IMR-90 (cell line): Measurements from ENCODE around the gene DCUN1D2. TPM values are rescaled to one million over a fixed set of nuclear protein-coding genes. Genes with fewer than 3 reads are reported as not detected.

Experiments used
- ATAC-seq: fragments of 200-7000 bp; cut with Tn5 transposase; 2 replicates; pipeline ENCODE4 v1.9.1; 2020; ENCODE audit warnings: low read depth, mild to moderate bottlenecking, moderate library complexity
- BruUV-seq: library from RNA; stranded (reverse); fragments of 400-500 nt; replicated peaks from 2 replicates; lab custom pipeline; 2021; lab: Mats Ljungman, UMichigan
- CTCF ChIA-PET: fragments of 300-600 bp; formaldehyde crosslinking; extraction: SDS; loops from one replicate; lab custom pipeline; 2021; ENCODE audit warnings: antibody characterized with exemption; lab: Yijun Ruan, JAX
- POLR2A ChIA-PET: fragments of 300-600 bp; sonication (Branson Sonifier 250); formaldehyde crosslinking; loops from one replicate; lab custom pipeline; 2022; ENCODE audit warnings: antibody characterized with exemption; ENCODE audit not compliant: unreplicated experiment; lab: Charles Lee
- DNase-seq: peaks from one replicate; pipeline ENCODE4 v3.0.0; 2013
- H2AFZ ChIP-seq: replicated peaks from 2 replicates; pipeline ENCODE3; 2013; ENCODE audit warnings: low read length, mild to moderate bottlenecking; ENCODE audit not compliant: poor library complexity
- H2AK5ac ChIP-seq: 2 replicates; pipeline ENCODE4 v1.6.1; 2013; ENCODE audit warnings: low read depth, low read length, inconsistent platforms
- H2AK9ac ChIP-seq: replicated peaks from 2 replicates; pipeline ENCODE3; 2013; ENCODE audit warnings: mild to moderate bottlenecking, low read depth, low read length, moderate library complexity; ENCODE audit not compliant: poor library complexity
- H2BK120ac ChIP-seq: 2 replicates; pipeline ENCODE4 v1.6.1; 2013; ENCODE audit warnings: low read depth, low read length, inconsistent platforms
- H2BK15ac ChIP-seq: 3 replicates; pipeline ENCODE4 v1.6.1; 2013; ENCODE audit warnings: low read depth, low read length, inconsistent platforms
- H2BK20ac ChIP-seq: 2 replicates; pipeline ENCODE4 v1.6.1; 2013; ENCODE audit warnings: low read depth, mild to moderate bottlenecking, inconsistent platforms, low read length, moderate library complexity
- H2BK5ac ChIP-seq: 2 replicates; pipeline ENCODE4 v1.6.1; 2013; ENCODE audit warnings: mild to moderate bottlenecking, low read depth, low read length, inconsistent platforms; ENCODE audit not compliant: poor library complexity, severe bottlenecking
- H3K14ac ChIP-seq: replicated peaks from 2 replicates; pipeline ENCODE4 v1.6.1; 2013; ENCODE audit warnings: low read depth, low read length, inconsistent platforms
- H3K18ac ChIP-seq: 2 replicates; pipeline ENCODE4 v1.6.1; 2013; ENCODE audit warnings: low read depth, low read length, control low read depth
- H3K23ac ChIP-seq: 2 replicates; pipeline ENCODE4 v1.6.1; 2013; ENCODE audit warnings: low read depth, low read length, inconsistent platforms
- H3K27ac ChIP-seq: 2 replicates; pipeline ENCODE4 v1.5.1; 2013; ENCODE audit warnings: mild to moderate bottlenecking, control low read depth, low read length; ENCODE audit not compliant: insufficient read depth
- H3K27me3 ChIP-seq: 2 replicates; pipeline ENCODE4 v1.6.1; 2013; ENCODE audit warnings: low read length; ENCODE audit not compliant: control insufficient read depth, insufficient read depth
- H3K36me3 ChIP-seq: 2 replicates; pipeline ENCODE4 v1.6.1; 2013; ENCODE audit warnings: low read length, mixed read lengths; ENCODE audit not compliant: control insufficient read depth, insufficient read depth
- H3K4ac ChIP-seq: 2 replicates; pipeline ENCODE4 v1.6.1; 2013; ENCODE audit warnings: low read depth, low read length, inconsistent platforms
- H3K4me1 ChIP-seq: 2 replicates; pipeline ENCODE4 v1.6.1; 2013; ENCODE audit warnings: low read length, mixed read lengths; ENCODE audit not compliant: control insufficient read depth, insufficient read depth
- H3K4me2 ChIP-seq: 2 replicates; pipeline ENCODE4 v1.6.1; 2013; ENCODE audit warnings: low read depth, mild to moderate bottlenecking, control low read depth, low read length, moderate library complexity
- H3K4me3 ChIP-seq: 2 replicates; pipeline ENCODE4 v1.5.1; 2013; ENCODE audit warnings: low read depth, mild to moderate bottlenecking, control low read depth, low read length, moderate library complexity; ENCODE audit not compliant: insufficient read depth
- H3K56ac ChIP-seq: 2 replicates; pipeline ENCODE4 v1.6.1; 2013; ENCODE audit warnings: low read length, inconsistent platforms; ENCODE audit not compliant: insufficient read depth; ENCODE audit errors: extremely low read depth
- H3K79me1 ChIP-seq, 2 experiments: 2 replicates each; pipeline ENCODE4 v1.6.1; 2013; ENCODE audit warnings: low read length in 2 of 2, inconsistent platforms in 1 of 2, low read depth in 1 of 2
- H3K9ac ChIP-seq: 2 replicates; pipeline ENCODE4 v1.6.1; 2013; ENCODE audit warnings: low read depth, low read length, control low read depth
- H3K9me1 ChIP-seq: 2 replicates; pipeline ENCODE4 v1.6.1; 2013; ENCODE audit warnings: low read length, inconsistent platforms; ENCODE audit not compliant: insufficient read depth
- H3K9me3 ChIP-seq: 2 replicates; pipeline ENCODE4 v1.6.1; 2013; ENCODE audit warnings: low read length; ENCODE audit not compliant: control insufficient read depth, insufficient read depth
- H4K20me1 ChIP-seq: 2 replicates; pipeline ENCODE4 v1.6.1; 2013; ENCODE audit warnings: low read length, inconsistent platforms; ENCODE audit not compliant: insufficient read depth
- H4K5ac ChIP-seq: 2 replicates; pipeline ENCODE4 v1.6.1; 2013; ENCODE audit warnings: mild to moderate bottlenecking, low read depth, low read length, control low read depth
- H4K8ac ChIP-seq, 2 experiments: 2 replicates each; pipeline ENCODE4 v1.6.1; 2013; ENCODE audit warnings: low read depth in 2 of 2, low read length in 2 of 2, control low read depth in 1 of 2, inconsistent platforms in 1 of 2
- H4K91ac ChIP-seq: 2 replicates; pipeline ENCODE4 v1.6.1; 2013; ENCODE audit warnings: low read depth, low read length, inconsistent platforms; ENCODE audit not compliant: insufficient read depth
- BHLHE40 ChIP-seq: fragments of 150-350 bp; IDR thresholded peaks from 2 replicates; pipeline ENCODE4 v1.6.1; 2016; ENCODE audit warnings: mild to moderate bottlenecking, low read depth, low read length
- CEBPB ChIP-seq: IDR thresholded peaks from 2 replicates; pipeline ENCODE4 v1.6.1; 2012; ENCODE audit warnings: low read depth, low read length, improper control_type of control experiment
- CHD1 ChIP-seq: IDR thresholded peaks from 2 replicates; pipeline ENCODE4 v1.6.1; 2012; ENCODE audit warnings: low read depth, low read length, improper control_type of control experiment
- MAFK ChIP-seq: IDR thresholded peaks from 2 replicates; pipeline ENCODE4 v1.6.1; 2012; ENCODE audit warnings: low read depth, low read length, improper control_type of control experiment
- MAZ ChIP-seq: IDR thresholded peaks from 2 replicates; pipeline ENCODE4 v1.6.1; 2012; ENCODE audit warnings: low read depth, mild to moderate bottlenecking, low read length, improper control_type of control experiment, moderate library complexity, borderline replicate concordance
- NFE2L2 ChIP-seq: fragments of 150-350 bp; IDR thresholded peaks from 2 replicates; pipeline ENCODE4 v1.6.1; 2016; ENCODE audit warnings: low read depth, mild to moderate bottlenecking, low read length
- POLR2A ChIP-seq: IDR thresholded peaks from 2 replicates; pipeline ENCODE4 v1.6.1; 2012; ENCODE audit warnings: mild to moderate bottlenecking, low read depth, low read length
- RAD21 ChIP-seq: IDR thresholded peaks from 2 replicates; pipeline ENCODE4 v1.6.1; 2012; ENCODE audit warnings: low read length, improper control_type of control experiment
- RCOR1 ChIP-seq: IDR thresholded peaks from 2 replicates; pipeline ENCODE4 v1.6.1; 2012; ENCODE audit warnings: mild to moderate bottlenecking, low read length, improper control_type of control experiment; ENCODE audit not compliant: insufficient replicate concordance
- SMC3 ChIP-seq: fragments of 150-350 bp; IDR thresholded peaks from 2 replicates; pipeline ENCODE4 v1.6.1; 2016; ENCODE audit warnings: low read depth, mild to moderate bottlenecking, antibody characterized with exemption, low read length, moderate library complexity
- WGBS, 2 experiments: methylation state at CpG; one replicate each; pipeline versions ENCODE4 v1.1.5 to v1.1.7; 2013; ENCODE audit warnings: missing lambda C conversion rate in 2 of 2; ENCODE audit not compliant: insufficient read length in 1 of 2; ENCODE audit errors: extremely low coverage in 2 of 2; 5-methylcytosine and 5-hydroxymethylcytosine counted together
- dilution Hi-C: fragments of 300-500 bp; cut with HindIII; formaldehyde crosslinking; loops from one replicate; pipeline ENCODE4 v1.14.3; 2018; ENCODE audit warnings: low sequenced_read_pairs; ENCODE audit not compliant: unreplicated experiment
- in situ Hi-C: fragments of 300-500 bp; cut with MboI; formaldehyde crosslinking; loops from 3 replicates; pipeline ENCODE4 v1.14.3; 2019; ENCODE audit warnings: low sequenced_read_pairs, inconsistent platforms, mixed read lengths
- intact Hi-C: fragments of 100-400 bp; cut with micrococcal nuclease; formaldehyde crosslinking; loops from 2 replicates; pipeline ENCODE4 v1.10.0; 2022
- polyA plus RNA-seq, 3 experiments: library from polyadenylated mRNA; depleted of rRNA; stranded (reverse); fragments of >200 nt; gene quantifications; 2 replicates each; pipeline ENCODE4 v1.2.3, GENCODE V29; 2012; ENCODE audit warnings: low replicate concordance in 1 of 3
- total RNA-seq: library from RNA; depleted of rRNA; stranded (reverse); fragments of >200 nt; gene quantifications from 2 replicates; pipeline ENCODE4 v1.2.3, GENCODE V29; 2012
- TF ChIP-seq, protein P1 (sequence below): fragments of 150-350 bp; IDR thresholded peaks from 2 replicates; pipeline ENCODE4 v1.6.1; 2017; ENCODE audit warnings: mild to moderate bottlenecking, antibody characterized with exemption, low read length, low read depth
- TF ChIP-seq, protein P2 (sequence below): conservative IDR thresholded peaks from 2 replicates; pipeline ENCODE4 v1.5.1; 2012; ENCODE audit warnings: mild to moderate bottlenecking, low read depth, low read length, improper control_type of control experiment
- TF ChIP-seq, protein P3 (sequence below): fragments of 150-350 bp; IDR thresholded peaks from 2 replicates; pipeline ENCODE4 v1.6.1; 2016; ENCODE audit warnings: low read depth, mild to moderate bottlenecking, low read length, moderate library complexity, borderline replicate concordance

The DCUN1D2 gene
- total and polyA plus RNA-seq, 2 of the 4 experiments (the other 2 are of a cell fraction), result 8.1 to 11.5 TPM

DNA sequence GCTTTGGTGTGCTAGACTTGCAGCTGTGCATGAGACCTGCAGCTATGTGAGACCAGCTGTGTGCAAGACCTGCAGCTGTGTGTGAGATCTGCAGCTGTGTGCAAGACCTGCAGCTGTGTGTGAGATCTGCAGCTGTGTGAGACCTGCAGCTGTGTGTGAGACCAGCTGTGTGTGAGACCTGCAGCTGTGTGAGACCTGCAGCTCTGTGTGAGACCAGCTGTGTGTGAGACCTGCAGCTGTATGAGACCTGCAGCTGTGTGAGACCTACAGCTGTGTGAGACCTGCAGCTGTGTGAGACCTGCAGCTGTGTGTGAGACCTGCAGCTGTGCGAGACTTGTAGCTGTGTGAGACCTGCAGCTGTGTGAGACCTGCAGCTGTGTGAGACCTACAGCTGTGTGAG, 6.7 kb upstream of the DCUN1D2 start:
- no peaks in the 10 kb centered on the region for H3K27me3 ChIP-seq
- H3K9ac ChIP-seq, result no peak overlapping the region
- no peak overlapping the region for H3K18ac ChIP-seq
- POLR2A ChIA-PET, result no interaction called here
- TF ChIP-seq, protein P1, sequence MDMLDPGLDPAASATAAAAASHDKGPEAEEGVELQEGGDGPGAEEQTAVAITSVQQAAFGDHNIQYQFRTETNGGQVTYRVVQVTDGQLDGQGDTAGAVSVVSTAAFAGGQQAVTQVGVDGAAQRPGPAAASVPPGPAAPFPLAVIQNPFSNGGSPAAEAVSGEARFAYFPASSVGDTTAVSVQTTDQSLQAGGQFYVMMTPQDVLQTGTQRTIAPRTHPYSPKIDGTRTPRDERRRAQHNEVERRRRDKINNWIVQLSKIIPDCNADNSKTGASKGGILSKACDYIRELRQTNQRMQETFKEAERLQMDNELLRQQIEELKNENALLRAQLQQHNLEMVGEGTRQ, result no peak
- TF ChIP-seq POLR2A (no peak), CEBPB (no peak), RAD21 (no peak), SMC3 (no peak), MAZ (no peak), NFE2L2 (no peak), MAFK (no peak), CHD1 (no peak), BHLHE40 (no peak), RCOR1 (no peak)
- TF ChIP-seq, protein P2, sequence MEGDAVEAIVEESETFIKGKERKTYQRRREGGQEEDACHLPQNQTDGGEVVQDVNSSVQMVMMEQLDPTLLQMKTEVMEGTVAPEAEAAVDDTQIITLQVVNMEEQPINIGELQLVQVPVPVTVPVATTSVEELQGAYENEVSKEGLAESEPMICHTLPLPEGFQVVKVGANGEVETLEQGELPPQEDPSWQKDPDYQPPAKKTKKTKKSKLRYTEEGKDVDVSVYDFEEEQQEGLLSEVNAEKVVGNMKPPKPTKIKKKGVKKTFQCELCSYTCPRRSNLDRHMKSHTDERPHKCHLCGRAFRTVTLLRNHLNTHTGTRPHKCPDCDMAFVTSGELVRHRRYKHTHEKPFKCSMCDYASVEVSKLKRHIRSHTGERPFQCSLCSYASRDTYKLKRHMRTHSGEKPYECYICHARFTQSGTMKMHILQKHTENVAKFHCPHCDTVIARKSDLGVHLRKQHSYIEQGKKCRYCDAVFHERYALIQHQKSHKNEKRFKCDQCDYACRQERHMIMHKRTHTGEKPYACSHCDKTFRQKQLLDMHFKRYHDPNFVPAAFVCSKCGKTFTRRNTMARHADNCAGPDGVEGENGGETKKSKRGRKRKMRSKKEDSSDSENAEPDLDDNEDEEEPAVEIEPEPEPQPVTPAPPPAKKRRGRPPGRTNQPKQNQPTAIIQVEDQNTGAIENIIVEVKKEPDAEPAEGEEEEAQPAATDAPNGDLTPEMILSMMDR, result no peak
- TF ChIP-seq, protein P3, sequence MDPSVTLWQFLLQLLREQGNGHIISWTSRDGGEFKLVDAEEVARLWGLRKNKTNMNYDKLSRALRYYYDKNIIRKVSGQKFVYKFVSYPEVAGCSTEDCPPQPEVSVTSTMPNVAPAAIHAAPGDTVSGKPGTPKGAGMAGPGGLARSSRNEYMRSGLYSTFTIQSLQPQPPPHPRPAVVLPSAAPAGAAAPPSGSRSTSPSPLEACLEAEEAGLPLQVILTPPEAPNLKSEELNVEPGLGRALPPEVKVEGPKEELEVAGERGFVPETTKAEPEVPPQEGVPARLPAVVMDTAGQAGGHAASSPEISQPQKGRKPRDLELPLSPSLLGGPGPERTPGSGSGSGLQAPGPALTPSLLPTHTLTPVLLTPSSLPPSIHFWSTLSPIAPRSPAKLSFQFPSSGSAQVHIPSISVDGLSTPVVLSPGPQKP, result no peak
- H3K14ac ChIP-seq, result no peak overlapping the region
- no peak overlapping the region for H2BK15ac ChIP-seq
- peaks cover 53 to 76% of the 10 kb centered on the region in 2 experiments for H3K79me1 ChIP-seq
- no peak overlapping the region; the same call in 1 of the 2 replicates for H3K4me2 ChIP-seq
- no peak overlapping the region for H3K4me3 ChIP-seq
- H2BK20ac ChIP-seq, result no peak overlapping the region
- intact Hi-C loops, result no loop called here
- H3K9me3 ChIP-seq, result no peaks in the 10 kb centered on the region
- BruUV-seq, result no TSS peak
- no peak overlapping the region for H3K23ac ChIP-seq
- DNase-seq, result peak; percentile 21
- H2AFZ ChIP-seq, result no peak overlapping the region
- H4K5ac ChIP-seq, result no peak overlapping the region
- 78% methylated on average over 1 of the region's 1 CpG; no CpG with 5 or more reads in 1 of the 2 experiments for WGBS, 2 experiments
- no peak overlapping the region for H2AK5ac ChIP-seq
- H3K56ac ChIP-seq, result no peak overlapping the region
- peaks cover 55% of the 10 kb centered on the region for H4K20me1 ChIP-seq
- H3K9me1 ChIP-seq, result peaks cover 33% of the 10 kb centered on the region
- no peak overlapping the region for H4K8ac ChIP-seq
- ATAC-seq, result no peak
- peaks cover 20% of the 10 kb centered on the region for H3K4me1 ChIP-seq
- CTCF ChIA-PET, result no interaction called here
- H3K36me3 ChIP-seq, result peaks cover 54% of the 10 kb centered on the region
- no peak overlapping the region for H2AK9ac ChIP-seq
- no peak overlapping the region for H3K27ac ChIP-seq
- in situ Hi-C loops, result no loop called here
- H4K91ac ChIP-seq, result no peak overlapping the region
- H2BK120ac ChIP-seq, result no peak overlapping the region
- H2BK5ac ChIP-seq, result no peak overlapping the region
- dilution Hi-C loops, result no loop called here
- H3K4ac ChIP-seq, result no peak overlapping the region
